SK-N-SH treated with all-trans-retinoic acid at 6 μM for 48 hours (cell line): ENCODE data around the gene BSDC1.

Source experiments
- ATAC-seq: fragments of 200-7000 bp; cut with Tn5 transposase; 3 replicates; pipeline ENCODE4 v1.9.1; 2020; ENCODE audit warnings: mild to moderate bottlenecking, moderate library complexity
- ARNTL ChIP-seq: fragments of 450-650 bp; formaldehyde crosslinking; IDR thresholded peaks from 2 replicates; pipeline ENCODE4 v1.5.0; 2020; ENCODE audit warnings: low read depth, mild to moderate bottlenecking, moderate library complexity, borderline replicate concordance
- CREB5 ChIP-seq: fragments of 250-450 bp; sonication (Bioruptor Pico); IDR thresholded peaks from 2 replicates; pipeline ENCODE4 v1.5.1; 2020; ENCODE audit warnings: low read depth, mild to moderate bottlenecking, moderate library complexity
- CSDC2 ChIP-seq: fragments of 250-450 bp; sonication (Bioruptor Pico); IDR thresholded peaks from 2 replicates; pipeline ENCODE4 v1.5.0; 2020; ENCODE audit warnings: mild to moderate bottlenecking, moderate library complexity
- ESRRG ChIP-seq: fragments of 250-450 bp; sonication (Bioruptor Pico); IDR thresholded peaks from 2 replicates; pipeline ENCODE4 v1.6.1; 2021; ENCODE audit warnings: mild to moderate bottlenecking
- GLIS3 ChIP-seq: fragments of 250-450 bp; sonication (Bioruptor Pico); IDR thresholded peaks from 2 replicates; pipeline ENCODE4 v1.5.0; 2020; ENCODE audit warnings: mild to moderate bottlenecking, moderate library complexity
- ISL1 ChIP-seq: fragments of 250-450 bp; sonication (Bioruptor Pico); IDR thresholded peaks from 2 replicates; pipeline ENCODE4 v2.1.2; 2022; ENCODE audit warnings: mild to moderate bottlenecking, moderate library complexity
- PATZ1 ChIP-seq: fragments of 250-450 bp; sonication (Bioruptor Pico); IDR thresholded peaks from 2 replicates; pipeline ENCODE4 v1.8.0; 2020; ENCODE audit warnings: mild to moderate bottlenecking, moderate library complexity, borderline replicate concordance
- POU6F1 ChIP-seq: fragments of 250-450 bp; sonication (Bioruptor Pico); IDR thresholded peaks from 2 replicates; pipeline ENCODE4 v1.8.0; 2021; ENCODE audit warnings: low read depth, mild to moderate bottlenecking, moderate library complexity, borderline replicate concordance
- PPARA ChIP-seq: fragments of 250-450 bp; sonication (Bioruptor Pico); IDR thresholded peaks from 2 replicates; pipeline ENCODE4 v1.5.0; 2020; ENCODE audit warnings: mild to moderate bottlenecking, borderline replicate concordance
- RARB ChIP-seq: fragments of 250-450 bp; sonication (Bioruptor Pico); IDR thresholded peaks from 2 replicates; pipeline ENCODE4 v1.8.0; 2021; ENCODE audit warnings: mild to moderate bottlenecking, moderate library complexity
- SNAI2 ChIP-seq: fragments of 250-450 bp; sonication (Bioruptor Pico); IDR thresholded peaks from 2 replicates; pipeline ENCODE4 v1.5.0; 2020; ENCODE audit warnings: mild to moderate bottlenecking, moderate library complexity
- TCF4 ChIP-seq: fragments of 250-450 bp; sonication (Bioruptor Pico); IDR thresholded peaks from 2 replicates; pipeline ENCODE4 v1.8.0; 2021; ENCODE audit warnings: mild to moderate bottlenecking, moderate library complexity, borderline replicate concordance
- TSHZ2 ChIP-seq: fragments of 250-450 bp; sonication (Bioruptor Pico); IDR thresholded peaks from 2 replicates; pipeline ENCODE4 v1.5.0; 2020; ENCODE audit warnings: mild to moderate bottlenecking, moderate library complexity
- ZC3H10 ChIP-seq: fragments of 250-450 bp; sonication (Bioruptor Pico); IDR thresholded peaks from 2 replicates; pipeline ENCODE4 v1.5.1; 2021; ENCODE audit warnings: mild to moderate bottlenecking, moderate library complexity
- ZFP3 ChIP-seq: fragments of 250-450 bp; sonication (Bioruptor Pico); IDR thresholded peaks from 2 replicates; pipeline ENCODE4 v1.5.0; 2020; ENCODE audit warnings: mild to moderate bottlenecking, moderate library complexity
- ZFP30 ChIP-seq: fragments of 450-650 bp; formaldehyde crosslinking; IDR thresholded peaks from 2 replicates; pipeline ENCODE4 v1.5.0; 2022; ENCODE audit warnings: mild to moderate bottlenecking, moderate library complexity
- ZNF565 ChIP-seq: fragments of 450-650 bp; formaldehyde crosslinking; conservative IDR thresholded peaks from 2 replicates; pipeline ENCODE4 v1.5.0; 2020; ENCODE audit warnings: low read depth, mild to moderate bottlenecking, moderate library complexity
- ZNF8 ChIP-seq: fragments of 450-650 bp; formaldehyde crosslinking; IDR thresholded peaks from 2 replicates; pipeline ENCODE4 v1.5.0; 2020; ENCODE audit warnings: mild to moderate bottlenecking, moderate library complexity

The BSDC1 gene

GRCh38 chr1:32388641-32389040, 5.6 kb downstream of the BSDC1 start:
- ATAC-seq = no peak
- TF ChIP-seq GLIS3 (CRISPR knock-in tag) = no peak
- no peak for TF ChIP-seq CREB5 (CRISPR knock-in tag)
- no peak for TF ChIP-seq PPARA
- no peak for TF ChIP-seq ZC3H10
- no peak for TF ChIP-seq ESRRG (CRISPR knock-in tag)
- TF ChIP-seq ISL1 (CRISPR knock-in tag) = no peak
- TF ChIP-seq CSDC2 = no peak
- TF ChIP-seq SNAI2 (CRISPR knock-in tag) = no peak
- TF ChIP-seq TSHZ2 (CRISPR knock-in tag) = no peak
- TF ChIP-seq ZNF565 (CRISPR knock-in tag) = no peak
- TF ChIP-seq ARNTL = no peak
- TF ChIP-seq TCF4 (CRISPR knock-in tag) = no peak
- TF ChIP-seq POU6F1 (CRISPR knock-in tag) = no peak
- TF ChIP-seq ZFP3 (CRISPR knock-in tag) = no peak
- no peak for TF ChIP-seq RARB (CRISPR knock-in tag)
- no peak for TF ChIP-seq ZNF8
- TF ChIP-seq ZFP30 = no peak

GRCh38 chr1:32386676-32387392, 7.4 kb downstream of the BSDC1 start:
- TF ChIP-seq SNAI2 (CRISPR knock-in tag) (no peak), RARB (CRISPR knock-in tag) (no peak), TSHZ2 (CRISPR knock-in tag) (no peak), ZFP30 (no peak), POU6F1 (CRISPR knock-in tag) (no peak), ESRRG (CRISPR knock-in tag) (no peak), TCF4 (CRISPR knock-in tag) (no peak), ZFP3 (CRISPR knock-in tag) (no peak), PATZ1 (no peak), PPARA (no peak), GLIS3 (CRISPR knock-in tag) (no peak)
- no peak for ATAC-seq
